ENCODE data around the gene ALOXE3. TPM values are rescaled to one million over a fixed set of nuclear protein-coding genes. Genes with fewer than 3 reads are reported as not detected.

ALOXE3 gene
- total RNA-seq, 1 donor from 2014 or later, result not detected

- ATAC-seq, result no peak
Observed at GRCh38 chr17:8128125-8128784, 9.9 kb upstream of the ALOXE3 start.

GRCh38 chr17:8126491-8127066 lies 8.3 kb upstream of the ALOXE3 start:
- intact Hi-C loops (cut with DNase I), result no loop called here

More at GRCh38 chr17:8128125-8128784, 9.9 kb upstream of the ALOXE3 start:
- intact Hi-C loops (cut with DNase I), result no loop called here
- no peak for DNase-seq (ENCODE audit: missing footprints)

DNA sequence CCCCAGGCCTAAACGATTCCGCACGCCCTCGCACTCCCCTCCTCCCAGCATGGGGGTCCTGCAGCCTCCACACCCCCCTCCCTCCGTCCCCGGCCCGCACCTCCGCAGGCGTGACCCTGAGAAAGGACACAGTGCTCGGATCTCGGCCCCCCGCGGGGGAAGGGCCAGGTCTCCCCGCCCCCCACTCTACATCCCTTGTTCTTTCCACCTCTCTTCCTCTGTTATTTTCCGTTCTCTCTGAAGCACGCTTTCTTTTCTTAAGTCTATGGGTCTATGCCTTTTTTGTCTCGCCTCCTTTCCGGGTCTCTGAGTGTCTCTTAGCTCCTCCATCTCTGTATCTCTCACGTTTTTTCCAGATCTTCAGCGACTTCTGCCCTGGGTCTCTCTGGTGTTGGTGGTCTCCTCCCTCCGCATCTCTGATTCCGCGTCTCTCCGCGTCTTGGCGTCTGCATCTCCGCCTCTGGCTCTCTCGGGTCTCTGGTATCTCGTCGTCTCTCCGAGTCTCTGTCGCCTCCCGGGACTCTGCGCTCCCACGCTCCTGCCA lies 7.7 kb upstream of the ALOXE3 start:
- DNase-seq (ENCODE audit: missing footprints) (no peak), ATAC-seq (peak; percentile 3)
- intact Hi-C loops (cut with DNase I), result no loop called here

More at GRCh38 chr17:8126491-8127066, 8.3 kb upstream of the ALOXE3 start:
- ATAC-seq, result peak; percentile 59
- DNase-seq (ENCODE audit: missing footprints), result no peak

GRCh38 chr17:8125154-8125946 lies 7.0 kb upstream of the ALOXE3 start:
- ATAC-seq (peak; percentile 35), DNase-seq (ENCODE audit: missing footprints) (peak; percentile 83)
- intact Hi-C loops (cut with DNase I), result no loop called here

DNA sequence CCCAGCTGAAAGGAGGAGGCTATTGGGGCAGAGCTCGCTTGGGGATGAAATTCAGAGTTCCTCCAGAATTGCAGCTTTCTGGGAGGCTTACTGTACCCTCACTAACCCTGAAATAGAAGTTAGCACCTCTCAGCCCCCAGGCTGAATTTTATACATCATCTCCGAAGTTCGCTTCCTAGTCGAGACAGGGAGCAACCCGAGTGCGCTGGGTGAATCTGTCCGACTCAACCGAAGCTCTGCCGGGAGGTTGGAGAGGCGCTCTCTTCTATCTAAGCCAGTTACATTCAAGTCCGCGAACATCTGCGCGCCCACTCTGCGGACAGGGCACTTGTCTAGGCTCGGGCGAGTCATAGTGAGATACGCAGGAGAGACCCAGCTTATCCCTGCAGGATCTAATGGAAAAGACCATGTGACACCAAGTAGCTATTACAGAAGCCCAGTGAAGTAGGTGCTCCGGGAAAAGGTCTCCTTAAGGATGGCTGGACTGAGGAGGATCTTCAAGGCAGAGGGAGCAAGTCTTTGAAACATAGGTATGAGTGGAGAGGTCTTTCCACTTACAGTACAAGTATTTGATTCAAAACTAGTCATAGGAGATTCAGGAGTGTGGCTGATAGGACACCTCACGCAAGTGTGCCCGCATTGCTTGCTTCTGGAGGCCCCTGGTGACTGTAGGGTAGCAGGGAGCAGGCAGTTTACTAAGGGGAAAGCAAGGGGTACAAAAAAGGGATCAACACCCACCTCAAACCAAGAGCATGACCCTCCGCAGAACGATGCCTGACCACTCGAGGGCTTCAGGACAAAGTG lies 6.2 kb upstream of the ALOXE3 start:
- ATAC-seq (no peak), DNase-seq (ENCODE audit: missing footprints) (no peak)
- intact Hi-C loops (cut with DNase I), result no loop called here

- intact Hi-C loops (cut with DNase I), result no loop called here
- ATAC-seq (no peak), DNase-seq (ENCODE audit: missing footprints) (no peak)
Observed at GRCh38 chr17:8123695-8124349, 5.5 kb upstream of the ALOXE3 start, which contains the start of gene HES7. Gene HES7 (minus strand): TSS chr17:8124106. CDS start chr17:8124084, 22 bp downstream.

- no peak for DNase-seq (ENCODE audit: missing footprints)
- intact Hi-C loops (cut with DNase I), result no loop called here
Observed at GRCh38 chr17:8122924-8123694, 4.8 kb upstream of the ALOXE3 start.

GRCh38 chr17:8122422-8122923 lies 4.2 kb upstream of the ALOXE3 start:
- intact Hi-C loops (cut with DNase I), result no loop called here
- DNase-seq (ENCODE audit: missing footprints), result no peak
- ATAC-seq, result no peak

More at GRCh38 chr17:8122924-8123694, 4.8 kb upstream of the ALOXE3 start:
- ATAC-seq, result no peak

DNA sequence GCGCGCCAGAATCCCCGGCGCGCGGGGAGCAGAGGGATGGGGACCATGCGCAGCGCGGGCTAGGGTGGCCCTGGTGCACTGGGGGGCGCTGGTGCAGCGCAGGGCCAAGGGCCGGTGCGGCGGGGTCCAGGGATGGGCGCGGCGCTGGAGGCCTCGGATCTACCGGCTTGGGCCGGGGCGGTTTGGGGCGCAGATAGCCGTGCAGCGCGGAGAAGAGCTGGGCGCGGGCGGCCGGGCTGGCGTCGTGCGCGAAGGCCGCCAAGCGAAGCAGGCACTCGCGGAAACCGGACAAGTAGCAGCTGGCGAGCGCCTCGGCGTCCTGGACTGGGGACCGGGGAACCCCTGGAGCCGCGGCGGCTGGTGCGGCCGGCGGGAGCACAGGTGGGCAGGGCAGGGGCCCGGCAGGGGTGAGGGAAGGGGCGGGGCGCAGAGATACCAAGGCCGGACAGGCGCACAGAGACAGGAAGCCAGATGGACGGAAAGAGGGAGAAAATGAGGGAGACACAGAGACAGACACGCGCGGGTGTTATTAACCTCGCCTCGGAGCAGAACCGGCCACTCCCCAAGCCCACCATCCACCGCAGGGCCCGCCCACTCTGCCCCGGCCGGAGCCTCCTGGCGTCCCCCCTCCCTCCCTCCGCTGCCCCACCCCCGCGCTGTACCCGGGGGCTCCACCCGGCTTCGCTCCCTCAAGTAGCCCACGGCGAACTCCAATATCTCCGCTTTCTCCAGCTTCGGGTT lies 3.5 kb upstream of the ALOXE3 start:
- intact Hi-C loops (cut with DNase I), result no loop called here
- no peak for DNase-seq (ENCODE audit: missing footprints)
- ATAC-seq, result peak; percentile 15

DNA sequence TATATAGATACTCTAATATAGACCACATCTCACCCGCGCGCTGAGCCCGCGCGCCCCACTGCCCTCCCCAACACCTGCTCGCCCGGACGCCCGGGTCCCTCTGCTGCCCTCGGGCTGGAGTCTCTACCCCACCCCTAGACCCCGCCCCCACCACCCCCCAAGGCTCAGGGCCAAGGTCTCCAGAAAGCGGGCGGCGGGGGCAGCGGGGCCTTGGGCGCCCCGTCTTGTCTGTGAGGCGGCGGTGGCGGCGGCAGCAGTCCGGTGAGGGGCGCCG lies 3.0 kb upstream of the ALOXE3 start:
- no peak for DNase-seq (ENCODE audit: missing footprints)
- intact Hi-C loops (cut with DNase I), result no loop called here
- no peak for ATAC-seq

- intact Hi-C loops (cut with DNase I), result loop anchor here (1.0 kb wide), 1 partner anchor 39 kb away; no protein-coding TSS in a partner anchor
- peak; percentile 78 for DNase-seq (ENCODE audit: missing footprints)
- no peak for ATAC-seq
Observed at GRCh38 chr17:8120520-8121406, 2.4 kb upstream of the ALOXE3 start.

DNA sequence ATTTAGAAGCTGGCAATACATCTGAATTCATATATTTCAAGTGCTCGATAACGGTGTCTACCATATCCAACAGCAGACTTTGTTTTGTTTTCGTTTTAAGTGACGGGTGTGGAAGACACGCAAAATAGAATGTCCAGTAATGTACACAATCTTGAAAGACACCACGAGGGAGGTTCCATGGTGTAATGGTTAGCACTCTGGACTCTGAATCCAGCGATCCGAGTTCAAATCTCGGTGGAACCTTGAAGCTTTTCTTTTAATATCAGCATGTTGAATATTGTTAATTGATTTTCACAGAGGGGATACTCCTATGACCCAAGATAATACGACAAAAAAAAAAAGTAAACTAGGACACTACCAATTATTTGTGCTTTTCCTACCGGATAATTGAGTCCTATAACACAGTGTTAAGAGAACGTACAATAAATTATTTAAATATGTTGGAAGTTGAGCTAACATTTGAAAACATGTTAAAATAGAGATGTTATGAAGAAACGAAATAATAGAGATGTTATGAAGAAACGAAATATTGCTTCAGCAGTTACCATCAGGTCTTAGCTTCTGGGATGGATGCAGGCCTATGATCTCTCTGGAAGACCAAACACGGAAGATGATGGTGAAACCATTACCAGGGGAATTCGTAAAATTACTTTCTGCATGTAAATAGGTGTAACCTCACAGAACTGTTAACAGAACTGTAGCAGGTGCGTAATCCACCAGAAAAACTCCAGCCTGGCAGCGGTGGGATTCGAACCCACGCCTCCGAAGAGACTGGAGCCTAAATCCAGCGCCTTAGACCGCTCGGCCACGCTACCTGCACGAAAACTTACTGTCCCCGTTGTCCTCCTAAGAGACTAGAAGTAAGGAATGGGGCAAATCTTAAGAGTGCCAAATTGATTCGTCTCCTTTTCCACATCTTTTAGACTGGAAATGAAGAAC lies 1.5 kb upstream of the ALOXE3 start:
- intact Hi-C loops (cut with DNase I), result loop anchor here (1.0 to 2.0 kb wide), 4 partner anchors 39 to 103 kb away; no protein-coding TSS in a partner anchor
- DNase-seq (ENCODE audit: missing footprints) (peak; percentile 87), ATAC-seq (peak; percentile 70)

DNA sequence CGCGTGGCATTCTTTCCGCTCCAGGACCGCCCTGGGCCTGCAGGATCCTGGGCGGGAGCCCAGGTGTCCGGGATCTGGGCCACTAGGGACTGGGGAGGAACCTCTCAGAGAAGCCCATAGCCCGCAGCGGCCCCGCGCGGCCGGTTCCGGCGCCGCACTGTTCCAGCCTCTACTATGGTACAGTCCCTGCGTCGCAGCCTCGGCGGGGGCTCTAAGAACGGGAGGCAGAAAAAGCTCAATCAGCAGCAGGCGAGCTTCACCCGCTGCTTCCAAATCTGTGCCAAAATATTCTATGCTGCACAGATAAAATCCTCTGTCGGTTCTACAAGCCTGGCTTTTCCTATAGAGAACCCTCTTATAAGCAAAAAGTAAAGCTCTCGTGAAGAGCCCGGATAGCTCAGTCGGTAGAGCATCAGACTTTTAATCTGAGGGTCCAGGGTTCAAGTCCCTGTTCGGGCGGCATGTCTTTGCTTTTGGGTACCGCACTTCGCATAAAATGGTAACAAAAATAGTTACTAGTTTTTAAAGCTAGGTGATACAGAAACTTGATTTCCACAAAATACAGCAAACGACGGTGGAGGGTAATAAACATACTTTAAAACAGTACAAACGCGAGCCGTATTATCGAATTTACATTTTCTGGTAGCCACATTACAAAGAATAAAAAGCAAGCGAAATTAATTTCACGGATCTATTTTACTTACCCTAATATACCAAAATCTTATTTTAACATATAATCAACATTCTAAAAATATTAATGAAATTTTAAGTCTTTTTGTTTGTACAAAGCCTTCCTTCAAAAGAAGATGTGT lies 661 bp upstream of the ALOXE3 start:
- ATAC-seq, result peak; percentile 86
- peak; percentile 96 for DNase-seq (ENCODE audit: missing footprints)
- intact Hi-C loops (cut with DNase I), result loop anchor here (1.0 to 2.0 kb wide), 3 partner anchors 58 to 104 kb away; no protein-coding TSS in a partner anchor

Measured in Right ventricle myocardium inferior (tissue), 1 donor.